Measurements from ENCODE around the gene RUNX2.

The RUNX2 gene

DNA sequence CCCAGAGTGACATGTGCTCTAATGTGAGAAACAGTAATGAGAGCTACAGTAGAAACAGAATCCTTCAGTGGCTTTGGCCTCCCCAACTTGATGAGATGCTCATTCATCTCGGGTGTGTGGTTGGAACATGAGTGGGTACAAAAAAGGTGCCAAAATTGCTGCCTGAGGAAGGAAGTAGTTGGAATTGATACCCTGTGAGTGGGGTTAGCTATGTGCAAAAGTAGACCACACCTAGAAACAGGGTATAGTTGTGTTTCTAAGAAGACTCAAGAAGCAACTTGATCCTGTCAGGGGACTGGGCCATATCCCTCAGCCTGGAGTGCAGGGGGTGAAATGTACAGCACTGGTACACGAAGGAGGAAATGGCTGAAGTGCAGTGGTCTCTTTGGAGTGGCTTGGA, 256.0 kb downstream of the RUNX2 start:
- in situ Hi-C loops (cut with HindIII; ENCODE audit: low pct_ligation_motif_present, low pct_unique_long_range_greater_than_20kb, low sequenced_read_pairs) = no loop called here

DNA sequence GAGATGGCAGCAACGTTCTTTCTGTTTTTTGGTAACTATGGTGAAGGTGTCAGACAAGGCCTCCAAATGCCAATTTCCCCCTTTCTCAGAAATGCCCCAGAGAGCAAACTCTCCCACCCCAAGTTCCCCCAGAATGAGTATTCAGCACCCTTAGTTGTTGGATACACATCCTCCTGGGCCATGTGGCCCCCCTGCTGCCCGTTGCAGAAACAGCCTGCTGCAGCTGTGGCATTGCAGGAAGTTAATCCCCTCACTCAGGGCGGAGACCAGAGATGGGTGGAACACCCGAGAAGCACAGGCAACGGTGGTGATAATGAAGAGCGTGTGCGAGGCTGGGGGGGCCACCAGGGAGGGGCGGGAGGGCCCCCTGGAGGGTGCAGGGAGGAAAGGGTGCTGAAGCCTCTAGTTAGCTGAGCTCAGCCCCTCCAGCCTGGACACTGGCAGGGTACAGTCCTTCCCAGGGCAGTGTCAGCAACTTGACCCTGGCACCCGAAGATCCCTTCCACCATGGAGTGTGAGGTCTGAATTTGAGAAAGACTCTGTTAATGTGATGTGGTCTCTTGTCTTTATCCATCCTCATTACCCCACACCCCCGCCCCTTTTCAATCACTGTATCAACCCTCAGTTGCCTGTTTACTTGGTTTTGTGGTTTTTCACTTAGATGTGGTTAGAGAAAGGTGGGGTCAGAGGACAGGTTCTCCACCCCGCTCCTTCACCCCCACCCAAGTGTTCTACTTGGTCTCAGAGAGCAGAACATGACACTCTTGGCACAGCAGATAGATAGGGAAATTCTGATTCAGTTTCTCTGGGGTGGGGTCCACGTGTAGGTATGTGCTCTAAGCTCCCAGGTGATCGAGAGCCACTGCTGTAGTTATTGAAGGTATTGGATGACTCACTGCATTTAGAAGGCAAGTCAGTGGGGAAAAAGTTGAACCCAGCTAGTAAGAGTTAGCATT, 258.4 kb downstream of the RUNX2 start:
- DNase-seq = no peak
- in situ Hi-C loops (cut with HindIII; ENCODE audit: low pct_ligation_motif_present, low pct_unique_long_range_greater_than_20kb, low sequenced_read_pairs) = no loop called here

More for the DNA sequence above, 256.0 kb downstream of the RUNX2 start:
- DNase-seq = no peak

GRCh38 chr6:45587229-45588060, 259.3 kb downstream of the RUNX2 start:
- no peak for DNase-seq
- in situ Hi-C loops (cut with HindIII; ENCODE audit: low pct_ligation_motif_present, low pct_unique_long_range_greater_than_20kb, low sequenced_read_pairs) = no loop called here

DNA sequence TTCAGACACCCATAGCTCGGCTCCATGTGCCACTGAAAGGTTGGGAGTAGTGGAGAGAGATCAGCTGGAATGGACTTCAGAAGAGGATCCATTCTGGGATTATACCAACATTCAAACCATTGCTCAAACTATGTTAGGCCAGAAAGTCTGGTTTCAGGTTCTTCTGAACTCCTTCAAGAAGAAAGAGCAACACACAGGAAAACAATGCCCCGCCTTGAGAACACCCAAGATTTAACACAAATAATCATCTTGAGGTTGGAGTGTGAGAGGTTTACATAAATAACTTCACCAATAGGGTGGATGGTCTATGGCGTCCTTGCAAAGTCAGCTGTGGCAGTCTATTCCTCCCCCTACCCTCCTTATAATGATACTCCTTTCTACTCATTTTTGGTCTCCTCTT, 261.2 kb downstream of the RUNX2 start:
- no peak for DNase-seq
- in situ Hi-C loops (cut with HindIII; ENCODE audit: low pct_ligation_motif_present, low pct_unique_long_range_greater_than_20kb, low sequenced_read_pairs) = no loop called here

DNA sequence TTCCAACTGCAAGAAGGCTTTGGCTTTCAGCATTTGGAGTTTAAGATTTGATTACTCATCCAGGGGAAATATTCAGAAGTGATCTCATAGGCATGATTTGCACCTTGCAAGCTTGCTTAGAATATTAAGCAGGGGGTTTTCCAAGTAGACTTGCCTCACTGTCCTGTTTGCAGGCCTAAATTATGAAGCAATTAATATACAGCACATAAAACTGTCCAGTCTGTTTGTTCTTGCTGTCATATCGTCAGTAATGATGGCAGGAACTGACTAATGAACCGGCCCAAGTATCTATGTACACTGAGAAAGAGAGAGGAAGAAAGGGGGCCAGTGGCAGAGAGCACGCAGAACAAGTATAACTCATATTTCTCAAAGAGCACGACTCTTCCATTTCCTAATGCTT, 262.1 kb downstream of the RUNX2 start:
- peak; percentile 42 for DNase-seq
- in situ Hi-C loops (cut with HindIII; ENCODE audit: low pct_ligation_motif_present, low pct_unique_long_range_greater_than_20kb, low sequenced_read_pairs) = no loop called here

DNA sequence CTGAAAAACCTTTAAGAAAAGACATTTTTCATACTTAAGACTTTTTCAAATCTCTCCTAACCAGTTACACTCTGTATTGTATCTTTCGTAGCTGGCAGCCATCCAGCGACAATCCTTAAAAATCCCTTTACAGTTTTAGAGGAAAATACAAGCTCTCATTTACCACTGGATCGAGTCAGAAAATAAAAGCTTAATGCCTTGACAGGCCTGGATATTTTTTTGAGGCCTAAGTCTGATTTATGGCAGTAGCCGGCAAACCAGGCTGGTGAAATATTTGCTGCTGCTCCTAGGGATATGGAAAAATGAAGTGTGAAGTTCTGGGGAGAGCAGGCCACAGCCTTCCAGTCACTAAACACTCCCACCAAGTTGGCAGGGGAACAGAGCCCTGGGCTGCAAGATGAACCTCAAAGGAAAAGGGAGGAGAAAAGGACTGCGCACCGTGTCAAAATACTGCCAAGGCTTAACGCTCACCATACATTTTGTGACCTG, 262.6 kb downstream of the RUNX2 start:
- no peak for DNase-seq
- in situ Hi-C loops (cut with HindIII; ENCODE audit: low pct_ligation_motif_present, low pct_unique_long_range_greater_than_20kb, low sequenced_read_pairs) = no loop called here

- DNase-seq = peak; percentile 8
- in situ Hi-C loops (cut with HindIII; ENCODE audit: low pct_ligation_motif_present, low pct_unique_long_range_greater_than_20kb, low sequenced_read_pairs) = no loop called here
These were observed 263.2 kb downstream of the RUNX2 start for GRCh38 chr6:45591306-45591705.

GRCh38 chr6:45591890-45592289, 263.8 kb downstream of the RUNX2 start:
- in situ Hi-C loops (cut with HindIII; ENCODE audit: low pct_ligation_motif_present, low pct_unique_long_range_greater_than_20kb, low sequenced_read_pairs) = no loop called here
- no peak for DNase-seq

DNA sequence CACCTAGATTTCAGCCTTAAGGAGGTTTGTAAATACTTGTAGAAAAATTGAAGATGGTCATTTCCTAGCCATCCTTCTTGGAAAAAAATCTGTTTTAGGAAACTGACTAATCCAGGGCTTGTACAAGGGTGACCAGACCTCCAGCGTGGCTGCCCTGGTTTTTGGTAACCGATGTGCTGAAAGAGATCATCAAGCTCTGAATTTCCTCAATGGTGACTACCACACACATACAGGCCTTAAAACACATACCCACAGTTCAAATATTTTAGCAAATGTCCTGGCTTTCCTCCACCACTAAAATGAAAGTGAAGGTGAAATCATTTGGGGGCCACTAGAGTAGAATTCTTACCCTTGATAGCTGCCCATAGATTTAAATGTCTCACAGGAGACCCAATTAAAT, 264.9 kb downstream of the RUNX2 start:
- in situ Hi-C loops (cut with HindIII; ENCODE audit: low pct_ligation_motif_present, low pct_unique_long_range_greater_than_20kb, low sequenced_read_pairs) = no loop called here
- DNase-seq = no peak

DNA sequence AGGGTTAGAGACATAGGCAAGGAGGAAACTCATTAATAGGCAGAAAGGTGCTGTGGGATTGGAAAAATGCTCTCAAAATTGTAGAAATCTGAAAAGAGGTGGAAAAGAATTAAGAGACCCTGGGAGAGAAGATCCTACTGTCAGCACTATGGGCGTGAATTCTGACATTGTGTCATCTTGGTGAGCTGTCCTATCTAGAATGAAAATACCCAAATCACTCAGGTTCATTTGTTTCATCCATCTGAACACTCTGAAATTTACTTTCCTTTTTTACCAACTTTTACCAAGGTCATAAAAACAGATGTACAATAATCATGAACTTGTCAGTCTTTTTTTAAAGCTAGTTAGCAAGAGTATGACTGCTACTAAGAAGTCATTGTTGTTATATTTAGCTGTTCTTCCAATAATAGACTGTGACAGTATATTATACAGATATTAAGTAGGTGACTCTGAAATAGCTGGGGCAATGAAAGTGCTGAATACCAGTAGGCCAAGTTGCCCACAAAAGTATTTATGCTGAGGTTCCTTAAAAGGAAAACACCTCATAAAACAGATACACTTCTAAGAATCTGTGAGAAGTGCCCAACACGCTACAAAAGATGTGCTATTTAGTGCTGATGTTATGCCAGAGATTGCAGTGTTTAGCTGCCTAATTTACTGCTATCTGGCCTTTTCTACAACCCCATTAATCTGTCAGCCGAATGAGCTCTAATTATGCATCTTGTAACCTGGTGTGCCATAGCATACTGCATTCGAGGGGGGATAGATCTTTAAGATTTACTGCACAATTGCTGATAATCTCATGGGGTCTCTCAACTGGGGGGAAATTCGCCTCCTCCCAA, 267.1 kb downstream of the RUNX2 start:
- in situ Hi-C loops (cut with HindIII; ENCODE audit: low pct_ligation_motif_present, low pct_unique_long_range_greater_than_20kb, low sequenced_read_pairs) = no loop called here
- no peak for DNase-seq

- in situ Hi-C loops (cut with HindIII; ENCODE audit: low pct_ligation_motif_present, low pct_unique_long_range_greater_than_20kb, low sequenced_read_pairs) = no loop called here
These were observed 269.3 kb downstream of the RUNX2 start for GRCh38 chr6:45597424-45597823.

DNA sequence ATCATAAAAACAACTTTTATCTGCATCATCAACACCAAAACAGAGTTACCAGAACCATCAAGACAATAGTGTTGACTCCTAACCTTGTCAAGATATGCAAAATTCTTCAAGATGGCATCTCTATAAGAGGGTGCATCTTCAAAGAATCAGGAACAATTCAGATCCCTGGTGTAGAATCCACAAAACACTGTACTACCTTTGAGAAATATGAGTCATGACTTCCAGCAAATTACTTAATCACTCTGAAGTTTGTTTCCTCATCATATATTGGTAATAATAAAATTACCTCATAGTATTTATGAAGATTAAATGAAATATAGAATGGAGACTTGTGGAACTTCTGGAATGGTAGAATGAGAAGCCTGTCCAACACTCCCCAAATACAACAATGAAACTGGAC, 270.9 kb downstream of the RUNX2 start:
- in situ Hi-C loops (cut with HindIII; ENCODE audit: low pct_ligation_motif_present, low pct_unique_long_range_greater_than_20kb, low sequenced_read_pairs) = no loop called here
- DNase-seq = no peak

More at GRCh38 chr6:45597424-45597823, 269.3 kb downstream of the RUNX2 start:
- no peak for DNase-seq

DNA sequence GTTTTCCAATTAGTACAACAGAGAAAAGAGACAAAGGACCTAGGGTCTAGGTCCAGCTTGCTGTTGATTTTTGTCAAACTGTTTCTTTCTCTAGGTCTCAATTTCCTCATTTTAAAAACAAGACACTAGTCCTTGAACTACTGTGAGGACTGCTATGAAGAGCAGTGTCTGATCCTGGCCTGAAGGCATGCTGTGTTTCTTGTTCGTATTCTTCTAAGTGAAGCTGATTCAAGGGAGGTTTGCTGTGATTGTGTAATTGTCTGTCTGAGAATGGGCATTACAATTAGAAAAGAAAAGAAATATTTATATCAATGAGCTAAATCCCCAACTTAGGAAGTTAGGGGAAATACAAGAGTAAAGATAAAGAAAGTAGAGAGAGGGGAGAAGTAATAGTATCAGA, 277.8 kb downstream of the RUNX2 start:
- in situ Hi-C loops (cut with HindIII; ENCODE audit: low pct_ligation_motif_present, low pct_unique_long_range_greater_than_20kb, low sequenced_read_pairs) = no loop called here
- no peak for DNase-seq

DNA sequence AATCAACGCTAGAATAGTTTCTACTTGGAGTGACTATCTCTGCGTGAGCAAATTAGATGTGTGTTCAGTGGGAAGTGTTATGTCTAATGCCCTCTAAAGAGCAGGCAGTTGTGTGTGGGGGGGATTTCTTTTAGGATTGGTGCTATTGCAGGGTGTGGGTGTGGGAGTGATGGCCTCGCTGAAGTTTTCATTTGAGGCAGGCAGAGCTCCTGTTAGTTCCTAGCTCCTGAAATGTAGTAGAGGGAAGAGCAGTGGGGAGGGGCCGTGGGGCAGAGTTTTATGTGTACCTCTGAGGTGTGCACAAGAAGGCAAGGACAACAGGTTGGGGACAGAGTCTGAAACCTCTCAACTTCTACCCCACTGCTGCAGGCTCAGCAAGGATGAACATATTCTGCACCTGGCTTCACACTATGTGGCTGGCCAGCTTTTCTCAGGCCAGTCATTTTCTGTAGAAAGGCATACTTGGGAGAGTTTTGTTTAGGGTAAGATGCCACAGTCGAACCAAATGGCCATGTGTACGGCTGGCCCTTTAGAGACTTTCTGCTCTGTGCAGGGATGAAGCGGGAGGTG, 278.8 kb downstream of the RUNX2 start:
- DNase-seq = no peak
- in situ Hi-C loops (cut with HindIII; ENCODE audit: low pct_ligation_motif_present, low pct_unique_long_range_greater_than_20kb, low sequenced_read_pairs) = no loop called here

DNA sequence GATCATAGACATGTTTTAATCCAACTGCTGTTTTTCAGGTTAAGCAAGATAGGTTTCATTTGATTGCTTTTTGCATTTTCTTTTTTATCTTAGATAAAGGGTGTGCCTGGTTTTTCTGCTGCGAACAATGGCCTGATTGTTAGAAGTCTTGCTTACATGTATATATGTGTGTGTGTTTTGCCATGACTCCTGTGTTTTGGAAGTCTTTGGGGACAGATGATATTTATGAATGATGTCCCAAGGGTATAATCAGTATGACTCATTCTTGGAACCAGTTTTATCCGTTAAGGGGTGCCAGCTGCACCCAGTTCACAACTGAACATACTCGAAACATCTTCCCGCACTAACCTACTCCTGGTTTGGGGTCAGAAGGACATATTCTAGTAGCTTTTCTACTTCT, 279.7 kb downstream of the RUNX2 start:
- DNase-seq = no peak
- in situ Hi-C loops (cut with HindIII; ENCODE audit: low pct_ligation_motif_present, low pct_unique_long_range_greater_than_20kb, low sequenced_read_pairs) = no loop called here

- in situ Hi-C loops (cut with HindIII; ENCODE audit: low pct_ligation_motif_present, low pct_unique_long_range_greater_than_20kb, low sequenced_read_pairs) = no loop called here
- DNase-seq = no peak
These were observed 280.3 kb downstream of the RUNX2 start for GRCh38 chr6:45608252-45608913.

GRCh38 chr6:45609141-45609638, 281.1 kb downstream of the RUNX2 start:
- in situ Hi-C loops (cut with HindIII; ENCODE audit: low pct_ligation_motif_present, low pct_unique_long_range_greater_than_20kb, low sequenced_read_pairs) = no loop called here
- DNase-seq = no peak

- in situ Hi-C loops (cut with HindIII; ENCODE audit: low pct_ligation_motif_present, low pct_unique_long_range_greater_than_20kb, low sequenced_read_pairs) = no loop called here
- no peak for DNase-seq
These were observed 282.2 kb downstream of the RUNX2 start for GRCh38 chr6:45610374-45610773.
